ENCODE results near the gene CACNB2.
A peak's percentile ranks its signal among the peaks of the same experiment; 100 is the strongest.
"Not testable (repeated sequence)": the region's sequence is repeated elsewhere in the genome, so short reads cannot be mapped to it uniquely, and the experiment has no call there.

CACNB2 gene

GRCh38 chr10:18201877-18202276, 61.7 kb downstream of the CACNB2 start:
- DNase-seq (ENCODE audit: low spot score), result no peak

GRCh38 chr10:18202680-18203460, 62.6 kb downstream of the CACNB2 start:
- no peak for DNase-seq (ENCODE audit: low spot score)

GRCh38 chr10:18203471-18203870, 63.2 kb downstream of the CACNB2 start:
- no peak for DNase-seq (ENCODE audit: low spot score)

- DNase-seq (ENCODE audit: low spot score), result peak; percentile 45
Measured at GRCh38 chr10:18204039-18204835, 64.0 kb downstream of the CACNB2 start.

GRCh38 chr10:18205098-18205834, 65.0 kb downstream of the CACNB2 start:
- no peak for DNase-seq (ENCODE audit: low spot score)

- not testable (repeated sequence) for DNase-seq (ENCODE audit: low spot score)
Measured at GRCh38 chr10:18208186-18208585, 68.0 kb downstream of the CACNB2 start.

- DNase-seq (ENCODE audit: low spot score), result no peak
Measured at GRCh38 chr10:18209241-18209640, 69.0 kb downstream of the CACNB2 start.

DNA sequence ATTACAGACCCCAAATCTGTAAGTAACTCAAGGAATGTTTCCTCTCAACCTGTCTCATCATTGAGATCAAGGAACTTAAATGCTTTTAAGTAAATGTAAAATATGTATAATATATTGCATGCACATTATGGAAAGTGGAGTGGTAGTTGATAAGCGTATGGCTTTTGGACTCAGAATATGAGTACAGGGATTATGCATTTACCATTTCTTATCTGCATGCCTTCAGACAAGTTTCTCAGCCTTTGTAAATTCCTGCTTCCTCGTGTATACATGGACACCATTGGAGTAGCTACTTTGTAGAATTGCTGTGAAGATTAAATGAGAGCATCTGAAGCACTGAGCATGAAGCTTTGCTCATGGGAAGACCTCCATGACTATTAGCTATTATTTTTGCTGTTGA, 70.5 kb downstream of the CACNB2 start:
- no peak for DNase-seq (ENCODE audit: low spot score)

GRCh38 chr10:18211862-18212261, 71.6 kb downstream of the CACNB2 start:
- no peak for DNase-seq (ENCODE audit: low spot score)

DNA sequence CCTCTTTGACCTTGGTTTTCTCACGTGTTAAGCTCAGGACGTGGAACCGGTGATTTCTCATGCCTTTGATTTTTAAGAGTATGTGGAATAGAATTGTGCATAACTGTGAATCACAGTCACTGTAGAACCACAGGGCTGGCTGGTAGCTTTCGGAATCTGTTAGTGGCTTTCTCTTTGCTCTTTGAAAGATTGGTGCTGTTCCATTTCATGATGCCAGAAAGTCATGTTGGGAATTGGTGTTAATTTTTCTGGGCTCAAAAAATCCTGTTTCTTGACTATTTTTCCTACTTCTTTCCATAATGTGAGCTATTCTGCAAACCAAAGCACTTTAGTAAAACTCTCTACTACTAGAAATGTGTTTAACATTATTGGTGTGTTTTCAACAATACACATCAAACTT, 73.0 kb downstream of the CACNB2 start:
- no peak for DNase-seq (ENCODE audit: low spot score)

DNA sequence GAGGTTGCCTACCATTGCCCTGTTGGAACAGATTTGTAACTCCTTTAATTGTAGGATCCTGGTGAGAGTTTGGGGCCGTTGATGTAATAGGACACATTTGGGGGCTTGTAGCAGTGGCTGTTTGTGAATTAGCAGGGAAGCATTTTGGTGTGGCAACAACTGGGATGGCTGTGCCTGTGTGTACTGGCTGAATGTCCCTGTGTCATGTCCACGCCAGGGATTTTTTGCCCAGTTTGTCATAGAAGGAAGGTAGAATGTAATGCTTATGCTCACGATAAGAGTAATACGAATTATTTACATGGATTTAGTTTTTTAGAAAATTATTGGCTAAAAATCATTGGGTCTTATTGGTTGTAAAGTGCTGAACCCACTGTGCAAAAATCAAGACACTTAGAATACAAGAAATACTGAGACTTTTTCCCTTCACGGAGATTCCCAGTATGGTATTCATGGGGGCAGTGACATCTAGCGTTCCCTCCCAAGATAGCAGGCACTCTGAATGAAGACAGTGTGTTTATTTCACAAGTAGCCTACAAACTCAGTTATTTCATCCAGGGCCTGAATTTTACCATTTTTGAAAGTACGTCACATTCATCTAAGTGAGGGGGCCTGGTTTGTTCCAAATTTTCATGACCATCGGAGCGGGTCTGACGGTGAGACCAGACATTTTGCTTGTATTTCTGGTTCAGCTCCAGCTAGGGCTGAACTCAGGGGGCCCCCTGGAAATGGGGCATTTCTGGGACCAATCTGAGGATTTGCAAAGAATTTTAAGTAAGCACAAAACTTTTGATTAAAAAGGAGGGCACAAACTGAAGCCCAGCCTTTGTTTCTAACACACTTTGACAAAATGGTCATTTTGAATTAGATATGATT, 74.7 kb downstream of the CACNB2 start:
- DNase-seq (ENCODE audit: low spot score), result peak; percentile 77

DNA sequence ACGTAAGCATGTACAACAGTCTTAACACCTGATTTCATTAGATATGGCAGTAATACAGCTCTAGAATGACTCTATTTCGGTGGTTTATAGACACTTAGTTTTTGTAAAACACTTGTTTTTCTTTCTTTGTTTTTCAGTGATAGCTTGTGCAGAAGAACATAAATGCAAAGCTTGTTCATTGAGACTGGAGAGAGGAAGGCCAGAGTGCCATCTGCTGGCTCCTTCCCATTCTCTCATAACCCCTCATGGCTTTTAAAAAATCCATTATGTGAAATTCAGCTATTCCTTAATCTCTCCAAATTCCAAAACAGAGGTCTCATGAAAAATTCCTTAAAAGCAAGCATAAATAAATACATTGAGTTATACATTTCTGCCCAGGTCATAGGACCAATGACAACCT, 76.3 kb downstream of the CACNB2 start:
- peak; percentile 60 for DNase-seq (ENCODE audit: low spot score)

DNA sequence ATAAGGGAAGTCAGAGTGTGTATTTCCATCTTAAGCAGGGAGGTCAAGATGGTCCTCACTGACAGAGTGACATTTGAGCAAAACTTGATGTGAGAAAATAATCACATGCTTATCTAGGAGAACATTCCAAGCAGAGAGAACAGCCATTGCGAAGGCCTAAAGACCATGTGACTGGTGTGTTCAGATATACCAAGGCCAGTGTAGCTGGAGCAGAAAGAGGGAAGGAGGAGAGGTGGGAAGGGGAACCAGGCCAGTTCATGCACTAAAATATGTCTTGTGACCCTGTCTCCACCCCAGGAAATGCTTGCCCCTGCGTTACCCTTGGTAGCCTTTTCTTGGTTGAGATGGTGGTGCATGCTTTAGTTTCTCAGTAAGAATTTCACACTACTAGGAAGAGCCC, 77.4 kb downstream of the CACNB2 start:
- no peak for DNase-seq (ENCODE audit: low spot score)

- DNase-seq (ENCODE audit: low spot score), result no peak
Measured at GRCh38 chr10:18219146-18219545, 78.9 kb downstream of the CACNB2 start.

GRCh38 chr10:18221123-18221522, 80.9 kb downstream of the CACNB2 start:
- DNase-seq (ENCODE audit: low spot score), result no peak

DNA sequence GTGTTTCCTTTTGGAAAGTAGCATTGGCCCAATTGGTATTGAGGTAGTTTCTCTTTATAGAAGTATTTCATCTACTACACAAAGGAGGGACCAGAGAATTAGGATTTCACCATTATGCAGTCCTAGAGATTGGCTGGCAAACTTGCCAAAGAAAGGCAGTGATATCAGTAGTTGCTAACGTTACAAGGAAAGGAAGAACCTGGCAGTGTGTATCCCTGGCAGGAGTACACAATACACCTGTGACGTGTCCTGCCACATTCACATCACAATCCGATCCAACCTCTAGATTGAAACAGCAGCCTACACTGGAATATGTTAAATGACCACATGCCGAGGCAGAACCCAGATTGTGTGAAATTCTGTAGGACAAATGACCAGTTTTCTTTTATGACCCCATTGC, 81.7 kb downstream of the CACNB2 start:
- no peak for DNase-seq (ENCODE audit: low spot score)

DNA sequence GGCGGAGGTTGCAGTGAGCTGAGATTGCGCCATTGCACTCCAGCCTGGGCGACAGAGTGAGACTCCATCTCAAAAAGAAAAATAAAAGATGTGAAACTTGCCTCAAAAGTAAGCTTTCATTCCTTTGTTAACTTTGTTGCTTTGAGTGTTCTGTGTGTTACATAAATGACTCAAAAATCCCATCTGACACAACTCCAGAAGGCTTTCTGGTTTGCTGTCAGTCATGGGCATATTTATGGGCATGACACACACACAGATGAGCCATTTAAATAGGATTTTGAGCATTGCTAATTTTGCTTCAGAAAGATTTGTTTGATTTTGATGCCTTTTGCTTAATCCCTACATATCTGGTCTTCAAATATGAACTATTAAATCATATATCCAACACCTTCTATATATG, 82.6 kb downstream of the CACNB2 start:
- DNase-seq (ENCODE audit: low spot score), result peak; percentile 35

GRCh38 chr10:18223898-18224297, 83.7 kb downstream of the CACNB2 start:
- DNase-seq (ENCODE audit: low spot score), result no peak

DNA sequence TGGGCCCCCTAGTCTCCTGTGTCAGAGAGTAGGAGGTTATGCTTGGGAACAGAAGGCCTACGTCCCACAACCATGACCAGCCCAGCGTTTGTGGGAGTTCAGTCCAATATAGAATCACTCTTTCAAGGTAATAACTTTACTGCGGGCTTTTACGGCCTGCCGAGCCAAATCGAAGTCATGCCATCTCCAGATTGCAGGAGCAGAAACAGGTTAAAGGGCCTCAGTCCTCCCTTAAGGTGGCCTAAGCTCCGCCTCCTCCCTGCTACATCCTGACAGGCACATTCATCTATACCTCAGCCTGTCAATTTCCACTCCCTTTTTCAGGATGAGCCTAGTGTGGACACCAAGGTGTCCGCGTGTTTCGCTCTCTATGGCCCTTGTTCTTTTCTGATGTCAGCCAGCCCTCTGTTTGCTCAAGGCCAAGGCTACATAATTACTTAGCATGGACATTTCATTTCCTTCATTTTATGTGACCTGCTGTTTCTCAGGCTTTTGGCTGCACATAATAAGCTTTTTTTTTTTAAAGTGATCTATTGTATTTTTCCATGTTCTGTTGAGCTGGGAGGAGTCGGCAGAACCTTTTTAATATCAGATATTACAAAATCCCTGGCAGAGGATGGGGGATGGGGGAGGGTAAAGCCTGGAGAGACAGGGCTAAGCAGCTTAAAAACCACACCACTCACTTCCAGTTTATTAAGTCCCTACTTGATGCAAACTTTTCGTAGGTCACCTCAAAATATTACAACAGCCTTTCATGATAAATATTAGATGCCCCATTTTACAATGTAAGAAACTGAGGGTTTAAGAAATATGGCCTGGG, 84.6 kb downstream of the CACNB2 start:
- DNase-seq (ENCODE audit: low spot score), result no peak

GRCh38 chr10:18226336-18226735, 86.1 kb downstream of the CACNB2 start:
- DNase-seq (ENCODE audit: low spot score), result no peak

GRCh38 chr10:18229826-18230225, 89.6 kb downstream of the CACNB2 start:
- DNase-seq (ENCODE audit: low spot score), result no peak
